ENCODE measurements around the gene OR1K1. TPM values are rescaled to one million over a fixed set of nuclear protein-coding genes. Genes with fewer than 3 reads are reported as not detected.

The OR1K1 gene
- total RNA-seq, 1 experiment from 2014 or later: not detected

DNA sequence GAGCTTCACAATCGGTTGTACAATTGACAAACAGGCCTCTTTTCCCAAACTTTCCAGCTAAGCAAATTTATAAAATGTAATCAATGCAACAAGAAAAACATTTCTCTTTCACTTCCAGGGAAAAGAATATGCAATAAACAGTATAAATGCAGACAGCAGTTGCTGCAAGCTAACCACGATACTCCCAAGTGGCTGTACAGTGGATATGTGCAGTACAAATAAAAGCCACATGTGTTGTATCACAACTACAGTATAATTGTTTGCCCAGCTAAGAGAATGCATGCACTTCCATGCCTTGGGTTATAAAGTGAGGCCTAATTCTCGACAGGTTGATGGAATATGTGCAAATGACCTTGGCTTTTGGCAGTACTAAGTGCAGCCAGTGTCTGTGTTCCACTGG lies 45.2 kb downstream of the OR1K1 start (continued):
- no peak for TF ChIP-seq POLR2A (IDR thresholded peaks at IDR 0.05; ENCODE audit: borderline replicate concordance, extremely low read depth, insufficient read depth, insufficient read length)
- TF ChIP-seq FOSL1 (IDR thresholded peaks at IDR 0.05; ENCODE audit: low read depth): no peak

GRCh38 chr9:122846371-122846940 lies 46.5 kb downstream of the OR1K1 start:
- TF ChIP-seq POLR2A (IDR thresholded peaks at IDR 0.05; ENCODE audit: borderline replicate concordance, extremely low read depth, insufficient read depth, insufficient read length) (no peak), YY1 (IDR thresholded peaks at IDR 0.05; ENCODE audit: extremely low read depth, insufficient replicate concordance, low read depth, low read length) (no peak), EZH2 (IDR thresholded peaks at IDR 0.05) (no peak)
- Histone ChIP-seq H3K79me2 (ENCODE audit: insufficient read depth, low read length) (no peaks in the 10 kb centered on the region), H3K4me3 (replicated peaks in 1 of 2; ENCODE audit: low read depth in 1 of 2, low read length in 2 of 2) (no peak overlapping the region), H3K4me1 (ENCODE audit: control insufficient read depth in 1 of 2, insufficient read depth in 2 of 2, low read length in 2 of 2) (no peaks in the 10 kb centered on the region), H3K4me2 (ENCODE audit: low read length) (no peak overlapping the region), H2AFZ (ENCODE audit: low read depth, low read length, poor library complexity, severe bottlenecking) (no peak overlapping the region), H3K9me2 (ENCODE audit: insufficient read depth) (no peaks in the 10 kb centered on the region), H3K27me3 (ENCODE audit: insufficient read depth, low read length) (no peaks in the 10 kb centered on the region), H3K9ac (ENCODE audit: low read length) (no peak overlapping the region), H4K20me1 (ENCODE audit: insufficient read depth) (0 out of 2 replicates have a peak, but pooled peaks cover 4% of the 10 kb centered on the region), H3K9me3 (ENCODE audit: control insufficient read depth in 1 of 2, insufficient read depth in 1 of 2, low read depth in 1 of 2, low read length in 2 of 2) (no peaks in the 10 kb centered on the region), H3K36me3 (ENCODE audit: control insufficient read depth in 1 of 2, insufficient read depth in 2 of 2, low read length in 2 of 2) (peaks cover 18 to 20% of the 10 kb centered on the region in 2 experiments), H3K27ac (ENCODE audit: low read depth, low read length) (no peak overlapping the region)
- ATAC-seq: no peak
- RAD21 ChIA-PET (ENCODE audit: low non-redundant PET in 1 of 2, low total read pairs in 2 of 2, uncharacterized antibody in 2 of 2, unreplicated experiment in 2 of 2): no interaction called here
- intact Hi-C loops (cut with micrococcal nuclease): no loop called here
- CTCF ChIA-PET: no interaction called here
- BruUV-seq (replicated peaks): no TSS peak
- no peak for DNase-seq (ENCODE audit: low read depth, low spot score)
- POLR2A ChIA-PET: no interaction called here

- Histone ChIP-seq H3K9me2 (ENCODE audit: insufficient read depth) (no peaks in the 10 kb centered on the region), H3K27ac (ENCODE audit: low read depth, low read length) (no peak overlapping the region), H3K4me3 (replicated peaks in 1 of 2; ENCODE audit: low read depth in 1 of 2, low read length in 2 of 2) (no peak overlapping the region), H4K20me1 (ENCODE audit: insufficient read depth) (0 out of 2 replicates have a peak, but pooled peaks cover 4% of the 10 kb centered on the region), H2AFZ (ENCODE audit: low read depth, low read length, poor library complexity, severe bottlenecking) (no peak overlapping the region), H3K79me2 (ENCODE audit: insufficient read depth, low read length) (no peaks in the 10 kb centered on the region), H3K4me2 (ENCODE audit: low read length) (no peak overlapping the region), H3K4me1 (ENCODE audit: control insufficient read depth in 1 of 2, insufficient read depth in 2 of 2, low read length in 2 of 2) (no peaks in the 10 kb centered on the region), H3K9me3 (ENCODE audit: control insufficient read depth in 1 of 2, insufficient read depth in 1 of 2, low read depth in 1 of 2, low read length in 2 of 2) (no peaks in the 10 kb centered on the region), H3K9ac (ENCODE audit: low read length) (no peak overlapping the region), H3K36me3 (ENCODE audit: control insufficient read depth in 1 of 2, insufficient read depth in 2 of 2, low read length in 2 of 2) (peaks cover 19 to 20% of the 10 kb centered on the region in 2 experiments), H3K27me3 (ENCODE audit: insufficient read depth, low read length) (no peaks in the 10 kb centered on the region)
- ChIA-PET RAD21 (ENCODE audit: low non-redundant PET in 1 of 2, low total read pairs in 2 of 2, uncharacterized antibody in 2 of 2, unreplicated experiment in 2 of 2) (no interaction called here), CTCF (no interaction called here), POLR2A (no interaction called here)
- no peak for TF ChIP-seq YY1 (IDR thresholded peaks at IDR 0.05; ENCODE audit: extremely low read depth, insufficient replicate concordance, low read depth, low read length)
- no peak for TF ChIP-seq ELF1 (IDR thresholded peaks at IDR 0.05; ENCODE audit: borderline replicate concordance, low read depth)
- TF ChIP-seq EZH2 (IDR thresholded peaks at IDR 0.05): no peak
- TF ChIP-seq SRF (IDR thresholded peaks at IDR 0.05; ENCODE audit: low read depth): no peak
- TF ChIP-seq FOSL1 (IDR thresholded peaks at IDR 0.05; ENCODE audit: low read depth): no peak
- TF ChIP-seq EZH2phosphoT487 (IDR thresholded peaks at IDR 0.05; ENCODE audit: borderline replicate concordance): no peak
- TF ChIP-seq ZNF274 (IDR thresholded peaks at IDR 0.05; ENCODE audit: low read depth, low read length): no peak
- TF ChIP-seq EGR1 (IDR thresholded peaks at IDR 0.05; ENCODE audit: low read depth): no peak
- TF ChIP-seq ZFX (IDR thresholded peaks at IDR 0.05): no peak
- no peak for TF ChIP-seq ZBTB33 (IDR thresholded peaks at IDR 0.05; ENCODE audit: extremely low read depth, insufficient replicate concordance, low read length)
- TF ChIP-seq TCF7L2 (IDR thresholded peaks at IDR 0.05; ENCODE audit: borderline replicate concordance, extremely low read depth, insufficient read depth, insufficient read length): no peak
- TF ChIP-seq RAD21 (IDR thresholded peaks at IDR 0.05; ENCODE audit: low read depth): no peak
- intact Hi-C loops (cut with micrococcal nuclease): no loop called here
- TSS peak; percentile 24 for BruUV-seq (replicated peaks)
- DNase-seq (ENCODE audit: low read depth, low spot score) (no peak), ATAC-seq (no peak)
These were observed 48.5 kb downstream of the OR1K1 start for GRCh38 chr9:122848256-122848943.

All from HCT116 (cell line).